Measurements from ENCODE around the gene SUV39H2. TPM values are rescaled to one million over a fixed set of nuclear protein-coding genes. Genes with fewer than 3 reads are reported as not detected.

SUV39H2 gene, protein sequence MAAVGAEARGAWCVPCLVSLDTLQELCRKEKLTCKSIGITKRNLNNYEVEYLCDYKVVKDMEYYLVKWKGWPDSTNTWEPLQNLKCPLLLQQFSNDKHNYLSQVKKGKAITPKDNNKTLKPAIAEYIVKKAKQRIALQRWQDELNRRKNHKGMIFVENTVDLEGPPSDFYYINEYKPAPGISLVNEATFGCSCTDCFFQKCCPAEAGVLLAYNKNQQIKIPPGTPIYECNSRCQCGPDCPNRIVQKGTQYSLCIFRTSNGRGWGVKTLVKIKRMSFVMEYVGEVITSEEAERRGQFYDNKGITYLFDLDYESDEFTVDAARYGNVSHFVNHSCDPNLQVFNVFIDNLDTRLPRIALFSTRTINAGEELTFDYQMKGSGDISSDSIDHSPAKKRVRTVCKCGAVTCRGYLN
- total RNA-seq (2021; ENCODE audit: unreplicated experiment) (21.9 TPM), Bru-seq, nascent RNA (percentile 81 among the genes with signal in this experiment), BruChase-seq, experiment 1, labeled RNA remaining after a 2-hour chase (percentile 82 among the genes with signal in this experiment), BruChase-seq, experiment 2, labeled RNA remaining after a 6-hour chase (percentile 80 among the genes with signal in this experiment)
- 6.2 TPM for polyA plus RNA-seq (2012; ENCODE audit: insufficient read length)
- long read RNA-seq, transcript SUV39H2-205 (5 exons, 2,959 nt), result major isoform, 14 of 27 reads
- long read RNA-seq, partial matches to known transcripts, result 6 of 27 reads
- long read RNA-seq, other reads (novel, unspliced or antisense), result 3 of 27 reads

DNA sequence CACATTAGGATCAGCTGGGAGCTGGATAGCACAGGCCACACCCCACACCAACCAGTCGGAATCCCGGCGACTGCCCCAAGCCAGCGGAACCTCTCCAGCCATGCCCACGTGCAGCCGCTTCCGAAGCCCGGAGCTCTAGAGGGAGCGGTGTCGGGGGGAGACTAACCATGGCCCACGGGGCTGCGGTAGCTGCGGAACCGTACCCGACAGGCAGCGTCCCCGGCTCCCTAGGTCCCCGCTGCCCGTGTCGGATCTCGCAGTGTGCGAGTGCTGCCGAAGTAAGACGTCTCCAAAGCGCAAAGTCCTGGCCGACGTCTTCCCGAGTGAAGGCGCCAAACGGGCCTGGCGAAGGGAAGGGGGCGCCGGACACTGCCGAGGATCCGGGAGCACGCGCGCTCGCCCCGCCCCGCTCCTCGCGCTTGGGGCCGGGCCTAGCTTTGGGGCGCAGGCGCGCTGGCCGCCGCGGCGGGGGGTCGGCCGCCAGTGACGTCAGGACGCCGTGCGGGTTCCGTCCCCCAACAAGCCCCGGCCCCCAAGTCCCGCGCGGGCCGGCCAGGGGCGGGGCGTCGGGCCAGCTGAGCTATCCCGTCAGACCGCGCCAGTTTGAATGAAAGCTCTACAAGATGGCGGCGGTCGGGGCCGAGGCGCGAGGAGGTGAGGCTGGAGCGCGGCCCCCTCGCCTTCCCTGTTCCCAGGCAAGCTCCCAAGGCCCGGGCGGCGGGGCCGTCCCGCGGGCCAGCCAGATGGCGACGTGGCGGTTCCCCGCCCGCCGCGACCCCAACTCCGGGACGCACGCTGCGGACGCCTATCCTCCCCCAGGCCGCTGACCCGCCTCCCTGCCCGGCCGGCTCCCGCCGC, at the start of gene SUV39H2:
Gene SUV39H2, plus strand, starts transcription at position 601 of the 858 bp plus-strand sequence. Its CDS starts 23 bp downstream, at position 624.
- peak; percentile 33 for DNase-seq (ENCODE audit: low read depth, low spot score)
- ChIA-PET POLR2A (interaction anchor here (0.6 kb wide), 1 partner anchor 540 kb away, joined by 6 read pairs; no protein-coding TSS in a partner anchor), CTCF (no interaction called here)
- in situ Hi-C loops (cut with HindIII; ENCODE audit: low pct_unique_long_range_greater_than_20kb, low sequenced_read_pairs), result no loop called here
- peaks cover 2% of the 10 kb centered on the region for H3K36me3 ChIP-seq (ENCODE audit: control insufficient read depth, insufficient read depth, low read length)
- no TSS peak for BruUV-seq (replicated peaks)
- H3K27me3 ChIP-seq (ENCODE audit: control insufficient read depth, insufficient read depth, low read length), result no peaks in the 10 kb centered on the region
- peak; percentile 98 for ATAC-seq
- peaks cover 11% of the 10 kb centered on the region; the same call in 1 of the 2 replicates for H3K4me1 ChIP-seq (ENCODE audit: control insufficient read depth, insufficient read depth, low read length)
- H3K4me3 ChIP-seq (ENCODE audit: low read depth in 2 of 2, low read length in 2 of 2), result peak within 1 kb of the TSS; percentile 84 to 86
- no peaks in the 10 kb centered on the region for H3K9me3 ChIP-seq (ENCODE audit: control insufficient read depth, insufficient read depth, low read depth, low read length)
- H3K27ac ChIP-seq (ENCODE audit: low read length), result peak within 1 kb of the TSS; percentile 86
- peak; percentile 78 for TF ChIP-seq POLR2AphosphoS5 (IDR thresholded peaks at IDR 0.05; ENCODE audit: low read depth, low read length)
- TF ChIP-seq TCF7L2 (IDR thresholded peaks at IDR 0.05; ENCODE audit: low read depth, low read length), result no peak
- TF ChIP-seq SIN3A (IDR thresholded peaks at IDR 0.05; ENCODE audit: borderline replicate concordance, insufficient read depth, low read depth, low read length), result peak; percentile 57; the same call in 1 of the 2 replicates
- intact Hi-C loops (cut with micrococcal nuclease; ENCODE audit: unreplicated experiment), result no loop called here

DNA sequence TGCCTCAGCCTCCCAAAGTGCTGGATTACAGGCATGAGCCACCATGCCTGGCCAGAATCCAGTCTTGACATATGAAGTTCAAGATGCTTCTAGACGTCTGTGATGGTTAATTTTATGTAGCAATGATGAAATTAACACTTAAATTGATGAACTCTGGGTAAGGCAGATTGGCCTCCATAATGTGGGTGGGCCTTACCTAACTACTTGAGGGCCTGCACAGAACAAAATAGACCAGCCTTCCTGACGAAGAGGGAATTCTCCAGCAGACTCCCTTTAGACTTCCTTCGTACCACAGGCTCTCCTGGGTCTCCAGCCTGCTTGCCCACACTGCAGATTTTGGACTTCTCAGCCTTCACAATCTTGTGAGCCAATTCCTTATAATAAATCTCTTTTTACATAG, 45.6 kb upstream of the SUV39H2 start:
- Histone ChIP-seq H3K4me3 (ENCODE audit: low read depth in 2 of 2, low read length in 2 of 2) (no peak overlapping the region), H3K36me3 (ENCODE audit: control insufficient read depth, insufficient read depth, low read length) (no peaks in the 10 kb centered on the region; the same call in 1 of the 2 replicates), H3K27me3 (ENCODE audit: control insufficient read depth, insufficient read depth, low read length) (no peaks in the 10 kb centered on the region), H3K27ac (ENCODE audit: low read length) (no peak overlapping the region), H3K9me3 (ENCODE audit: control insufficient read depth, insufficient read depth, low read depth, low read length) (no peaks in the 10 kb centered on the region), H3K4me1 (ENCODE audit: control insufficient read depth, insufficient read depth, low read length) (no peaks in the 10 kb centered on the region)
- ATAC-seq, result no peak
- BruUV-seq (replicated peaks), result no TSS peak
- in situ Hi-C loops (cut with HindIII; ENCODE audit: low pct_unique_long_range_greater_than_20kb, low sequenced_read_pairs), result no loop called here
- intact Hi-C loops (cut with micrococcal nuclease; ENCODE audit: unreplicated experiment), result no loop called here
- ChIA-PET POLR2A (no interaction called here), CTCF (no interaction called here)
- DNase-seq (ENCODE audit: low read depth, low spot score), result no peak
- TF ChIP-seq, protein P1, sequence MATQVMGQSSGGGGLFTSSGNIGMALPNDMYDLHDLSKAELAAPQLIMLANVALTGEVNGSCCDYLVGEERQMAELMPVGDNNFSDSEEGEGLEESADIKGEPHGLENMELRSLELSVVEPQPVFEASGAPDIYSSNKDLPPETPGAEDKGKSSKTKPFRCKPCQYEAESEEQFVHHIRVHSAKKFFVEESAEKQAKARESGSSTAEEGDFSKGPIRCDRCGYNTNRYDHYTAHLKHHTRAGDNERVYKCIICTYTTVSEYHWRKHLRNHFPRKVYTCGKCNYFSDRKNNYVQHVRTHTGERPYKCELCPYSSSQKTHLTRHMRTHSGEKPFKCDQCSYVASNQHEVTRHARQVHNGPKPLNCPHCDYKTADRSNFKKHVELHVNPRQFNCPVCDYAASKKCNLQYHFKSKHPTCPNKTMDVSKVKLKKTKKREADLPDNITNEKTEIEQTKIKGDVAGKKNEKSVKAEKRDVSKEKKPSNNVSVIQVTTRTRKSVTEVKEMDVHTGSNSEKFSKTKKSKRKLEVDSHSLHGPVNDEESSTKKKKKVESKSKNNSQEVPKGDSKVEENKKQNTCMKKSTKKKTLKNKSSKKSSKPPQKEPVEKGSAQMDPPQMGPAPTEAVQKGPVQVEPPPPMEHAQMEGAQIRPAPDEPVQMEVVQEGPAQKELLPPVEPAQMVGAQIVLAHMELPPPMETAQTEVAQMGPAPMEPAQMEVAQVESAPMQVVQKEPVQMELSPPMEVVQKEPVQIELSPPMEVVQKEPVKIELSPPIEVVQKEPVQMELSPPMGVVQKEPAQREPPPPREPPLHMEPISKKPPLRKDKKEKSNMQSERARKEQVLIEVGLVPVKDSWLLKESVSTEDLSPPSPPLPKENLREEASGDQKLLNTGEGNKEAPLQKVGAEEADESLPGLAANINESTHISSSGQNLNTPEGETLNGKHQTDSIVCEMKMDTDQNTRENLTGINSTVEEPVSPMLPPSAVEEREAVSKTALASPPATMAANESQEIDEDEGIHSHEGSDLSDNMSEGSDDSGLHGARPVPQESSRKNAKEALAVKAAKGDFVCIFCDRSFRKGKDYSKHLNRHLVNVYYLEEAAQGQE (IDR thresholded peaks at IDR 0.05; ENCODE audit: insufficient read depth in 1 of 2, low read depth in 2 of 2, low read length in 1 of 2), result no peak
- TF ChIP-seq TCF7L2 (IDR thresholded peaks at IDR 0.05; ENCODE audit: low read depth, low read length), result no peak
- TF ChIP-seq, protein P2, sequence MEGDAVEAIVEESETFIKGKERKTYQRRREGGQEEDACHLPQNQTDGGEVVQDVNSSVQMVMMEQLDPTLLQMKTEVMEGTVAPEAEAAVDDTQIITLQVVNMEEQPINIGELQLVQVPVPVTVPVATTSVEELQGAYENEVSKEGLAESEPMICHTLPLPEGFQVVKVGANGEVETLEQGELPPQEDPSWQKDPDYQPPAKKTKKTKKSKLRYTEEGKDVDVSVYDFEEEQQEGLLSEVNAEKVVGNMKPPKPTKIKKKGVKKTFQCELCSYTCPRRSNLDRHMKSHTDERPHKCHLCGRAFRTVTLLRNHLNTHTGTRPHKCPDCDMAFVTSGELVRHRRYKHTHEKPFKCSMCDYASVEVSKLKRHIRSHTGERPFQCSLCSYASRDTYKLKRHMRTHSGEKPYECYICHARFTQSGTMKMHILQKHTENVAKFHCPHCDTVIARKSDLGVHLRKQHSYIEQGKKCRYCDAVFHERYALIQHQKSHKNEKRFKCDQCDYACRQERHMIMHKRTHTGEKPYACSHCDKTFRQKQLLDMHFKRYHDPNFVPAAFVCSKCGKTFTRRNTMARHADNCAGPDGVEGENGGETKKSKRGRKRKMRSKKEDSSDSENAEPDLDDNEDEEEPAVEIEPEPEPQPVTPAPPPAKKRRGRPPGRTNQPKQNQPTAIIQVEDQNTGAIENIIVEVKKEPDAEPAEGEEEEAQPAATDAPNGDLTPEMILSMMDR (IDR thresholded peaks at IDR 0.05), result no peak
- TF ChIP-seq SIN3A (IDR thresholded peaks at IDR 0.05; ENCODE audit: borderline replicate concordance, insufficient read depth, low read depth, low read length), result no peak
- TF ChIP-seq POLR2AphosphoS5 (IDR thresholded peaks at IDR 0.05; ENCODE audit: low read depth, low read length), result no peak

Data from Panc1 (cell line).